Peyer's patch (tissue), 4 donors: ENCODE data around the gene MESP1.

Experiments
- CTCF ChIP-seq, 6 experiments: fragments of 450-650 bp in 4 of 6; fragments of 200-600 bp in 2 of 6; sonication (generic) in 1 of 6; IDR thresholded peaks; one replicate each; pipeline ENCODE4 v1.5.1; 2017 to 2019; ENCODE audit warnings: antibody characterized with exemption in 6 of 6, mild to moderate bottlenecking in 3 of 6, moderate library complexity in 1 of 6
- POLR2A ChIP-seq, 2 donors: fragments of 450-650 bp; IDR thresholded peaks; one replicate each; pipeline ENCODE4 v1.5.1; 2017; ENCODE audit warnings: antibody characterized with exemption in 2 of 2, mild to moderate bottlenecking in 2 of 2, moderate library complexity in 2 of 2

GRCh38 chr15:89753855-89754254 lies 2.8 kb upstream of the MESP1 start:
- TF ChIP-seq CTCF (IDR thresholded peaks at IDR 0.05) (no peak), POLR2A (IDR thresholded peaks at IDR 0.05) (no peak)
